Stimulated activated CD4-positive, alpha-beta T cell treated with anti-CD3 and anti-CD28 coated beads, Interleukin-2, amount 100 ng/mL, for 4 hours (primary cell): Measurements from ENCODE around the gene EVA1B.

Experiments
- DNase-seq: peaks from one replicate; pipeline ENCODE4 v3.0.0-alpha.2; 2020; ENCODE audit warnings: low read depth

Gene EVA1B

GRCh38 chr1:36279110-36279788, 44.2 kb downstream of the EVA1B start:
- no peak for DNase-seq

DNA sequence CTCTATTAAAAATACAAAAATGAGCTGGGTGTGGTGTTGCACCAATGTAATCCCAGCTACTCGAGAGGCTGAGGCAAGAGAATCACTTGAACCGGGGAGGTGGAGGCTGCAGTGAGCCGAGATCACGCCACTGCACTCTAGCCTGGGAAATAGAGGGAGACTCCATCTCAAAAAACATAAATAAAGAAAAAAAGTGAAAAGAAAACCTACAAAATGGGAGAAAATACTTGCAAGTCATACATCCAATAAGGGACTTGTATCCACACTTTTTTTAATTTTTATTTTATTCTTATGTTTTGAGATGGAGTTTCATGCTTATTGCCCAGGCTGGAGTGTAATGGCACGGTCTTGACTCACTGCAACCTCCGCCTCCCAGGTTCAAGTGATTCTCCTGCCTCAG, 46.8 kb downstream of the EVA1B start:
- no peak for DNase-seq

DNA sequence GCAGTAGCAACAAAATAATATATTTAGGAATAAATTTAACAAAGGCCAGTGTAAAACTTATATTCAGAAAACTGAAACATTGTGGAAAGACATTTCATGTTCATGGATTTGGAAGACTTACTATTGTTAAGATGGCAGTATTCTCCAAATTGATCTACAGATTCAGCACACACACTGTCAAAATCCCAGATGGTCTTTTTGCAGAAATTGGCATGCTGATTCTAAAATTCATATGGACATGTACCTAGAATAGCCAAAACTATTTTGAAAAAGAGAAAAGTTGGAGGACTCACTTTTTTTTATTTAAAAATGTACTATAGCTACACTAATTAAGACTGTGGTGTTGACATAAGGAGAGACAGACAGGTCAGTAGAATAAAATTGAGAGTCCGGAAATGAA, 49.2 kb downstream of the EVA1B start:
- DNase-seq: no peak

- DNase-seq: no peak
Observed at GRCh38 chr1:36273024-36273423, 50.4 kb downstream of the EVA1B start.
